B cell (primary cell): ENCODE results near the gene HOOK2. TPM values are rescaled to one million over a fixed set of nuclear protein-coding genes. Genes with fewer than 3 reads are reported as not detected.
"Not testable (repeated sequence)": the region's sequence is repeated elsewhere in the genome, so short reads cannot be mapped to it uniquely, and the experiment has no call there.

ENCODE experiments used
- ATAC-seq: fragments of 200-7000 bp; cut with Tn5 transposase; one replicate; pipeline ENCODE4 v1.10.0; 2021; ENCODE audit warnings: low read depth, mild to moderate bottlenecking, moderate number of reproducible peaks, moderate library complexity
- CTCF ChIA-PET: fragments of 350-600 bp; sonication (Branson Sonifier 250); formaldehyde crosslinking; loops from one replicate; lab custom pipeline; 2021; ENCODE audit warnings: antibody characterized with exemption, inconsistent platforms; lab: Charles Lee
- POLR2A ChIA-PET: fragments of 350-600 bp; sonication (Branson Sonifier 250); formaldehyde crosslinking; loops from one replicate; lab custom pipeline; 2021; ENCODE audit warnings: antibody characterized with exemption; lab: Charles Lee
- DNase-seq: peaks from one replicate; pipeline ENCODE4 v3.0.0; 2013
- H2AFZ ChIP-seq: 2 replicates; pipeline ENCODE4 v1.6.1; 2012; ENCODE audit warnings: mild to moderate bottlenecking, low read depth, low read length; ENCODE audit not compliant: insufficient read depth, poor library complexity, severe bottlenecking
- H3K27ac ChIP-seq, 2 donors: 1 replicate in 1 of 2; 2 replicates in 1 of 2; pipeline ENCODE4 v1.5.1; 2012 to 2013; ENCODE audit warnings: low read length in 2 of 2, mild to moderate bottlenecking in 2 of 2, moderate library complexity in 1 of 2
- H3K27me3 ChIP-seq, 4 experiments: fragments of 200-600 bp in 1 of 4; sonication (generic) in 1 of 4; replicated peaks in 1 of 4; 1 replicate in 2 of 4; 2 replicates in 2 of 4; pipeline versions ENCODE4 v1.6.1 to v1.7.0; 2013 to 2016; ENCODE audit warnings: low read length in 3 of 4, mild to moderate bottlenecking in 2 of 4, mixed read lengths in 1 of 4, moderate library complexity in 1 of 4; ENCODE audit not compliant: insufficient read depth in 4 of 4, control insufficient read depth in 3 of 4; ENCODE audit errors: control extremely low read depth in 1 of 4
- H3K36me3 ChIP-seq, 2 experiments: replicated peaks in 1 of 2; 1 replicate in 1 of 2; 2 replicates in 1 of 2; pipeline versions ENCODE4 v1.6.1 to v1.7.1; 2013; ENCODE audit warnings: low read length in 1 of 2; ENCODE audit not compliant: insufficient read depth in 2 of 2, control insufficient read depth in 1 of 2; ENCODE audit errors: control extremely low read depth in 1 of 2, extremely low read depth in 1 of 2
- H3K4me1 ChIP-seq, 2 donors: fragments of 200-600 bp in 1 of 2; sonication (generic) in 1 of 2; 1 replicate in 1 of 2; 2 replicates in 1 of 2; pipeline versions ENCODE4 v1.5.1 to v1.6.1; 2013 to 2017; ENCODE audit warnings: low read length in 2 of 2; ENCODE audit not compliant: control insufficient read depth in 2 of 2, insufficient read depth in 2 of 2
- H3K4me2 ChIP-seq: replicated peaks from 2 replicates; pipeline ENCODE3; 2012; ENCODE audit warnings: mild to moderate bottlenecking, low read depth, low read length; ENCODE audit not compliant: poor library complexity, severe bottlenecking
- H3K4me3 ChIP-seq, 5 experiments: fragments of 200-600 bp in 1 of 5; sonication (generic) in 1 of 5; 1 replicate in 3 of 5; 2 replicates in 2 of 5; pipeline versions ENCODE4 v1.5.1 to v1.7.0; 2011 to 2016; ENCODE audit warnings: low read length in 4 of 5, mild to moderate bottlenecking in 4 of 5, low read depth in 2 of 5, control low read depth in 1 of 5, moderate library complexity in 1 of 5; ENCODE audit not compliant: insufficient read depth in 1 of 5; ENCODE audit errors: control extremely low read depth in 1 of 5, extremely low read depth in 1 of 5
- H3K79me2 ChIP-seq: fragments of 200-600 bp; sonication (generic); one replicate; pipeline ENCODE4 v1.6.0; 2016; ENCODE audit warnings: low read length; ENCODE audit not compliant: control insufficient read depth, insufficient read depth
- H3K9ac ChIP-seq: fragments of 200-600 bp; sonication (generic); 2 replicates; pipeline ENCODE4 v1.6.1; 2017; ENCODE audit warnings: mild to moderate bottlenecking, low read length, moderate library complexity
- H3K9me3 ChIP-seq, 3 donors: one replicate each; pipeline versions ENCODE4 v1.6.1 to v1.7.1; 2013; ENCODE audit warnings: low read length in 2 of 3; ENCODE audit not compliant: control insufficient read depth in 2 of 3, insufficient read depth in 1 of 3; ENCODE audit errors: control extremely low read depth in 1 of 3
- H4K20me1 ChIP-seq: 2 replicates; pipeline ENCODE4 v1.6.0; 2012; ENCODE audit warnings: mild to moderate bottlenecking, low read length; ENCODE audit not compliant: insufficient read depth, control insufficient read depth, poor library complexity, severe bottlenecking
- H3K27ac Mint-ChIP-seq: one replicate; pipeline ENCODE4 v1.8.0; 2021; ENCODE audit warnings: mixed read lengths
- H3K27me3 Mint-ChIP-seq: one replicate; pipeline ENCODE4 v1.8.0; 2021; ENCODE audit warnings: mixed read lengths
- H3K4me1 Mint-ChIP-seq: one replicate; pipeline ENCODE4 v1.8.0; 2021; ENCODE audit warnings: mixed read lengths
- H3K4me3 Mint-ChIP-seq: one replicate; pipeline ENCODE4 v1.8.0; 2021; ENCODE audit warnings: mixed read lengths
- H3K9me3 Mint-ChIP-seq: one replicate; pipeline ENCODE4 v1.8.0; 2022; ENCODE audit warnings: mixed read lengths; ENCODE audit not compliant: insufficient read depth
- EZH2 ChIP-seq: IDR thresholded peaks from 2 replicates; pipeline ENCODE4 v1.6.1; 2012; ENCODE audit warnings: borderline replicate concordance, low read depth, mild to moderate bottlenecking, moderate library complexity, low read length; ENCODE audit not compliant: insufficient read depth, poor library complexity, severe bottlenecking
- WGBS: methylation state at CpG from one replicate; pipeline ENCODE4 v1.1.5; 2013; ENCODE audit warnings: missing lambda C conversion rate; ENCODE audit not compliant: insufficient coverage; 5-methylcytosine and 5-hydroxymethylcytosine counted together
- intact Hi-C: fragments of 100-400 bp; cut with micrococcal nuclease; formaldehyde crosslinking; loops from one replicate; pipeline ENCODE4 v1.10.0; 2022
- polyA plus RNA-seq: library from polyadenylated mRNA; depleted of rRNA; stranded (reverse); fragments of >200 nt; gene quantifications from 2 replicates; pipeline ENCODE4 v1.2.3, GENCODE V29; 2012
- total RNA-seq, 2 donors: library from RNA; stranded (reverse); fragments of 120-200 nt in 1 of 2; gene quantifications; 1 replicate in 1 of 2; 2 replicates in 1 of 2; pipeline versions ENCODE4 v1.2.3 to v1.2.4, GENCODE V29; 2013 to 2022
- TF ChIP-seq, protein P1 (sequence below): fragments of 200-600 bp; IDR thresholded peaks from one replicate; pipeline ENCODE4 v1.8.0; 2022; ENCODE audit warnings: antibody characterized with exemption, mild to moderate bottlenecking

Gene HOOK2
- total and polyA plus RNA-seq, 2 donors (not counting 1 experiment from before 2014, with no cell fraction given) = 30.3 to 33.4 TPM

DNA sequence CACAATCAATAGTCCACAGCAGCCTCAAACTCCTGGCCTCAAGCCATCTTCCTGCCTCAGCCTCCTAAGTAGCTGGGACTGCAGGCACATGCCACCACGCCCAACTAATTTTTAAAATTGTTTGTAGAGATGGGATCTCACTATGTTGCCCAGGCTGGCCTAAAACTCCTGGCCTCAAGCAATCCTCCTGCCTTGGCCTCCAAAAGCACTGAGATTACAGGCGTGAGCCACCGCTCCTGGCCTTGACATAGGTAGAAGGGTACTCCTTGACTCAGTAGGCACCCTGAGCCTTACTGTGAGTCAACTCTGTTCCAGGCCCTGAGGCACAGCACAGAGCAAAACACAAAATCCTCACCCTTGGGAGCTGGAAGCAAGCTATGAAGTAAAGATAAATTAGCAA is 59.4 kb downstream of the HOOK2 start:
- Histone ChIP-seq H3K36me3 (peaks cover 2 to 30% of the 10 kb centered on the region in 2 experiments), H3K4me2 (no peak overlapping the region), H4K20me1 (peaks cover 2% of the 10 kb centered on the region), H3K4me1 (peaks cover 7 to 8% of the 10 kb centered on the region in 2 donors), H3K9me3 (no peaks in the 10 kb centered on the region), H3K27ac (no peak overlapping the region), H3K9ac (no peak overlapping the region), H3K27me3 (no peaks in the 10 kb centered on the region), H3K4me3 (no peak overlapping the region), H3K79me2 (peaks cover 43% of the 10 kb centered on the region), H2AFZ (no peak overlapping the region)
- DNase-seq = no peak
- no peak for ATAC-seq
- Mint-ChIP-seq H3K27ac (no peak overlapping the region), H3K4me1 (peaks cover 13% of the 10 kb centered on the region), H3K4me3 (no peak overlapping the region), H3K9me3 (no peaks in the 10 kb centered on the region), H3K27me3 (no peaks in the 10 kb centered on the region)
- intact Hi-C loops = no loop called here
- WGBS = 100% methylated on average over 2 of the region's 3 CpGs
- no peak for TF ChIP-seq EZH2
- TF ChIP-seq, protein P1, sequence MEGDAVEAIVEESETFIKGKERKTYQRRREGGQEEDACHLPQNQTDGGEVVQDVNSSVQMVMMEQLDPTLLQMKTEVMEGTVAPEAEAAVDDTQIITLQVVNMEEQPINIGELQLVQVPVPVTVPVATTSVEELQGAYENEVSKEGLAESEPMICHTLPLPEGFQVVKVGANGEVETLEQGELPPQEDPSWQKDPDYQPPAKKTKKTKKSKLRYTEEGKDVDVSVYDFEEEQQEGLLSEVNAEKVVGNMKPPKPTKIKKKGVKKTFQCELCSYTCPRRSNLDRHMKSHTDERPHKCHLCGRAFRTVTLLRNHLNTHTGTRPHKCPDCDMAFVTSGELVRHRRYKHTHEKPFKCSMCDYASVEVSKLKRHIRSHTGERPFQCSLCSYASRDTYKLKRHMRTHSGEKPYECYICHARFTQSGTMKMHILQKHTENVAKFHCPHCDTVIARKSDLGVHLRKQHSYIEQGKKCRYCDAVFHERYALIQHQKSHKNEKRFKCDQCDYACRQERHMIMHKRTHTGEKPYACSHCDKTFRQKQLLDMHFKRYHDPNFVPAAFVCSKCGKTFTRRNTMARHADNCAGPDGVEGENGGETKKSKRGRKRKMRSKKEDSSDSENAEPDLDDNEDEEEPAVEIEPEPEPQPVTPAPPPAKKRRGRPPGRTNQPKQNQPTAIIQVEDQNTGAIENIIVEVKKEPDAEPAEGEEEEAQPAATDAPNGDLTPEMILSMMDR = no peak
- POLR2A ChIA-PET = no interaction called here
- CTCF ChIA-PET = interaction anchor here (0.7 to 7.3 kb wide), 9 partner anchors 9 to 132 kb away, joined by 3 to 45 read pairs (median 7); partner anchors contain the start of gene GET3

DNA sequence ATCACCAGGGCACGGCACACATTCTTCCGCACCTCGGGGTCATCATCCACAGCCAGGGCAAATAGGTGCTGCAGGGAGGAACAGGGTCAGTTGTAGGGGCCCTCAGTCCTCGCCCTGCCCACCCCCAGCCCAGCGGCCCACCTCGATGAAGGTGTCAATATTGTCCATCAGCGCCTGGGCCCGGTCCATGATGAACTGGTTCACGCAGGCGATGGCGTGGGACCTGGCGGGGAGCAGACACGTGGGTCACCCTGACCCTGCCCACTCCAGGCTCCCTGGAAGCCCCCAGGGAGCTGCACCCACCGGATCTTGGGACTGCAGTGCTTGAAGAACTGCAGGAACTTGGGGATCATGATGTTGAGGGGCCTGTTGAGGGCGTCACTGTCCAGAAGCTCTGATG is 60.2 kb downstream of the HOOK2 start:
- Mint-ChIP-seq H3K9me3 (no peaks in the 10 kb centered on the region), H3K27me3 (no peaks in the 10 kb centered on the region), H3K4me1 (peaks cover 8% of the 10 kb centered on the region), H3K27ac (no peak overlapping the region), H3K4me3 (no peak overlapping the region)
- ChIA-PET POLR2A (no interaction called here), CTCF (interaction anchor here (0.7 to 7.3 kb wide), 7 partner anchors 8 to 133 kb away, joined by 3 to 45 read pairs (median 4); partner anchors contain the start of gene GET3)
- WGBS = 97% methylated on average over 15 of the region's 15 CpGs
- H3K4me2 ChIP-seq = no peak overlapping the region
- H3K9ac ChIP-seq = no peak overlapping the region
- intact Hi-C loops = no loop called here
- TF ChIP-seq, protein P1 = no peak
- TF ChIP-seq EZH2 = no peak
- DNase-seq (no peak), ATAC-seq (no peak)
- no peaks in the 10 kb centered on the region for H4K20me1 ChIP-seq
- H3K27ac ChIP-seq = no peak overlapping the region
- H3K27me3 ChIP-seq = no peaks in the 10 kb centered on the region
- H3K4me1 ChIP-seq = no peaks in the 10 kb centered on the region
- no peak overlapping the region for H2AFZ ChIP-seq
- no peaks in the 10 kb centered on the region for H3K9me3 ChIP-seq
- peaks cover 2 to 35% of the 10 kb centered on the region in 2 experiments for H3K36me3 ChIP-seq
- no peak overlapping the region for H3K4me3 ChIP-seq
- peaks cover 35% of the 10 kb centered on the region for H3K79me2 ChIP-seq

DNA sequence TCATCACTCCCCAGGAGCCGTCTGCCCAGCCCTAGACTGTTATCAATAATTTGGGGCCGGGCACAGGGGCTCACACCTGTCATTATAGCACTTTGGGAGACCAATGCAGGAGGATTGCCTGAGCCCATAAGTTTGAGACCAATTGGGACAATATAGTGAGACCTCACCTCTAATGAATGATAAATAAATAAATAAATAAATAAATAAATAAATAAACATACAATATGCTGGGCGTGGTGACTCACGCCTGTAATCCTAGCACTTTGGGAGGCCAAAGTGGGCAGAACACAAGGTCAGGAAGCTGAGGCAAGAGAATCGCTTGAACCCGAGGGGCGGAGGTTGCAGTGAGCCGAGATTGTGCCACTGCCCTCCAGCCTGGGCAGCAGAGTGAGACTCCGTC is 62.0 kb downstream of the HOOK2 start:
- H4K20me1 ChIP-seq, ATAC-seq, H3K27me3 ChIP-seq, H3K9me3 Mint-ChIP-seq, H3K4me3 Mint-ChIP-seq, H3K27ac ChIP-seq, H3K9ac ChIP-seq, H3K9me3 ChIP-seq, DNase-seq, H3K4me1 Mint-ChIP-seq, H3K27ac Mint-ChIP-seq, H3K4me2 ChIP-seq, intact Hi-C loops, H2AFZ ChIP-seq, H3K4me3 ChIP-seq, H3K4me1 ChIP-seq, H3K27me3 Mint-ChIP-seq, POLR2A ChIA-PET: not testable (repeated sequence)
- Histone ChIP-seq H3K79me2 (peaks cover 17% of the 10 kb centered on the region), H3K36me3 (peaks cover 2 to 37% of the 10 kb centered on the region in 2 experiments)
- 100% methylated on average over 3 of the region's 9 CpGs for WGBS
- CTCF ChIA-PET = interaction anchor here (0.6 to 7.3 kb wide), 4 partner anchors 44 to 133 kb away, joined by 3 to 45 read pairs (median 4); no protein-coding TSS in a partner anchor
